ENCODE data around the gene PLCG1.

PLCG1 gene

DNA sequence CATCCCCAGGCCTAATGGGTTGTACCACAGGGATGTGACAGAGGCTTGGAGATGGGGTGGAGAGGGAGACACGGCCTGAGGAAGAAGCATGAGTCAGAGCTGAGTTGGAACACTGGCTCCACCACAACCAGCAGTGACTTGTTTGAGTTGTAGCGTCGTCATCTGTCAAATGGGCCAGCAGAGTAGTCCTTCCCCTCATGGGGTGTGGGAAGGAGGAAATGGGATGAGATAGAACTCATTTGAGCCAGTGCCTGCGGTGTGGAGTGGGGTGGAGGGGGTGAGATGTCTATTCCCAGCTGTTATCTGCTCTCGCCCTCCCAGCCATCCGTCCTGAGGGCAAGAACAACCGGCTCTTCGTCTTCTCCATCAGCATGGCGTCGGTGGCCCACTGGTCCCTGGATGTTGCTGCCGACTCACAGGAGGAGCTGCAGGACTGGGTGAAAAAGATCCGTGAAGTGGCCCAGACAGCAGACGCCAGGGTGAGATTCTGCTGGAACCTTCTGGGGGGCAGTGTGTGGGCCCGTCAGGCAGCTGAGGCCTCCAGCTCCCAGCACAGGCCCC is 32.5 kb downstream of the PLCG1 start:
- Histone ChIP-seq H3K4me3 (ENCODE audit: low read length) (no peak overlapping the region), H3K4me1 (ENCODE audit: insufficient read depth, low read length) (no peaks in the 10 kb centered on the region), H3K36me3 (ENCODE audit: insufficient read depth, low read length) (peaks cover 97% of the 10 kb centered on the region), H3K27ac (ENCODE audit: low read depth, low read length) (no peak overlapping the region), H3K27me3 (ENCODE audit: insufficient read depth, low read length) (no peaks in the 10 kb centered on the region), H3K9me3 (ENCODE audit: insufficient read depth, low read depth, low read length) (no peaks in the 10 kb centered on the region), H3K9ac (ENCODE audit: low read depth, low read length) (no peak overlapping the region)
- 96% methylated on average over 14 of the region's 14 CpGs for WGBS

DNA sequence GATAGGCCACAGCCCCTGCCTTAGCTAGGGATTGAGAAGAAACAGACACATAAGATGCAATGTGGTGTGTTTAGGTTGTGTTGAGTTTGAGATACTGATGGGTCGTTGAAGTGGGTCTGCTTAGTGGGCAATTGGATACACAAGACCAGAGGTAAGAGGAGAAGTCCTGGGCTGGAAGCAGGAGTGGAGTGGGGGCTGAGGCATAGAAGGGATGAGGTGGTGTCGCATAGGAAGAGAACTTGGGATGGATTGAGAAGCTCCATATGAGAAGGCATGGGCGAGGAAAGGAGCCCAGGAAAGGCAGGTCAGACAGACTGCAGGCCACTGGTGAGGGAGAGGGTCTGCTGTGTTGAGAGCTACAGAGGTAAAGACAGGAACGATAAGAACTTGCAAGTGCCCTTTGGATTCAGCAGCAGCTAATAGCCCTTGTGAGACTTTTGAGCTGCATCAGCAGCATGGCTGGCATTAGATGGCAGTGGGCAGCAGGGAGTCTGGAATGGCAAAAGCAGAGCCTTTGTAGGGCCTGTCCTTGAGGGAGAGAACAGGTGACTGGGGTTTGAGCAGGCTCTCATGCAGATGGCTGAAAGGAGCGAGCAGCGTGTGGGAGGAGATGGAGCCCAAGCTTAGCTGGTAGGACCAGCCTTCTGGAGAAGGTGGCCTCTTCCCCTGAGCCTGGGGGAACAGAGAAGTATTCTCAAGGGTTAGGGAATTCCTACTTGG is 33.2 kb downstream of the PLCG1 start:
- Histone ChIP-seq H3K9me3 (ENCODE audit: insufficient read depth, low read depth, low read length) (no peaks in the 10 kb centered on the region), H3K4me1 (ENCODE audit: insufficient read depth, low read length) (no peaks in the 10 kb centered on the region), H3K36me3 (ENCODE audit: insufficient read depth, low read length) (peaks cover 97% of the 10 kb centered on the region), H3K4me3 (ENCODE audit: low read length) (no peak overlapping the region), H3K27ac (ENCODE audit: low read depth, low read length) (no peak overlapping the region), H3K9ac (ENCODE audit: low read depth, low read length) (no peak overlapping the region), H3K27me3 (ENCODE audit: insufficient read depth, low read length) (no peaks in the 10 kb centered on the region)
- 92% methylated on average over 6 of the region's 6 CpGs for WGBS

- Histone ChIP-seq H3K27ac (ENCODE audit: low read depth, low read length) (no peak overlapping the region), H3K4me3 (ENCODE audit: low read length) (no peak overlapping the region), H3K36me3 (ENCODE audit: insufficient read depth, low read length) (peaks cover 97% of the 10 kb centered on the region), H3K4me1 (ENCODE audit: insufficient read depth, low read length) (no peaks in the 10 kb centered on the region), H3K9me3 (ENCODE audit: insufficient read depth, low read depth, low read length) (no peaks in the 10 kb centered on the region), H3K9ac (ENCODE audit: low read depth, low read length) (no peak overlapping the region), H3K27me3 (ENCODE audit: insufficient read depth, low read length) (no peaks in the 10 kb centered on the region)
- 97% methylated on average over 3 of the region's 3 CpGs for WGBS
These were observed 34.5 kb downstream of the PLCG1 start for GRCh38 chr20:41171736-41172295.

GRCh38 chr20:41172296-41173140 is 35.2 kb downstream of the PLCG1 start:
- Histone ChIP-seq H3K4me1 (ENCODE audit: insufficient read depth, low read length) (no peaks in the 10 kb centered on the region), H3K9me3 (ENCODE audit: insufficient read depth, low read depth, low read length) (no peaks in the 10 kb centered on the region), H3K4me3 (ENCODE audit: low read length) (no peak overlapping the region), H3K27me3 (ENCODE audit: insufficient read depth, low read length) (no peaks in the 10 kb centered on the region), H3K36me3 (ENCODE audit: insufficient read depth, low read length) (peaks cover 94% of the 10 kb centered on the region), H3K27ac (ENCODE audit: low read depth, low read length) (no peak overlapping the region), H3K9ac (ENCODE audit: low read depth, low read length) (no peak overlapping the region)
- WGBS = 94% methylated on average over 18 of the region's 18 CpGs

DNA sequence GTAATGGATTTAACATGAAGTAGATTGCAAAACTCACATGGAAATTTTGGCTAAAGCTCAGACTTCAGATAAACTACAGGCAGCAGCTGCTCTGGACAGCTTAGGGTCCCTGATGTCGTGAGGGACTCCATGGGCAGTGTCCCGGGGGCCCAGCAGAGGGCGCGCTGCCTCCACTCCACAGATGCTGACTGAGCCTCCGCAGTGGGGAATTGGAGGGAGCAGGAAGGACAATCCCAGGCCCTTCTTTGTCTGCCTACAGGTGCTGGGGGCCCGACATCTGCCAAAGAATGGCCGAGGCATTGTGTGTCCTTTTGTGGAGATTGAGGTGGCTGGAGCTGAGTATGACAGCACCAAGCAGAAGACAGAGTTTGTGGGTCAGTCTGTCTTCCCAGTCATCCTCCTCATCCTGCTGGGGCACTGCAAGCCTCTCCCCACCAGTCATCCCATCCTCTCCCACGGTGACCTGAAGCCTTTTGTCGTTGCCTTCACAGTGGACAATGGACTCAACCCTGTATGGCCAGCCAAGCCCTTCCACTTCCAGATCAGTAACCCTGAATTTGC is 35.9 kb downstream of the PLCG1 start:
- peaks cover 94% of the 10 kb centered on the region for H3K36me3 ChIP-seq (ENCODE audit: insufficient read depth, low read length)
- no peaks in the 10 kb centered on the region for H3K9me3 ChIP-seq (ENCODE audit: insufficient read depth, low read depth, low read length)
- 50% methylated on average over 9 of the region's 9 CpGs for WGBS
- H3K27me3 ChIP-seq (ENCODE audit: insufficient read depth, low read length) = no peaks in the 10 kb centered on the region
- H3K9ac ChIP-seq (ENCODE audit: low read depth, low read length) = no peak overlapping the region
- H3K4me1 ChIP-seq (ENCODE audit: insufficient read depth, low read length) = no peaks in the 10 kb centered on the region
- H3K27ac ChIP-seq (ENCODE audit: low read depth, low read length) = no peak overlapping the region
- H3K4me3 ChIP-seq (ENCODE audit: low read length) = no peak overlapping the region

GRCh38 chr20:41173791-41174341 is 36.5 kb downstream of the PLCG1 start:
- 94% methylated on average over 13 of the region's 13 CpGs for WGBS
- no peak overlapping the region for H3K4me3 ChIP-seq (ENCODE audit: low read length)
- no peaks in the 10 kb centered on the region for H3K27me3 ChIP-seq (ENCODE audit: insufficient read depth, low read length)
- peaks cover 87% of the 10 kb centered on the region for H3K36me3 ChIP-seq (ENCODE audit: insufficient read depth, low read length)
- peaks cover 5% of the 10 kb centered on the region; the same call in 1 of the 2 replicates for H3K4me1 ChIP-seq (ENCODE audit: insufficient read depth, low read length)
- peak overlapping the region; percentile 22; the same call in 1 of the 2 replicates for H3K27ac ChIP-seq (ENCODE audit: low read depth, low read length)
- H3K9ac ChIP-seq (ENCODE audit: low read depth, low read length) = no peak overlapping the region
- no peaks in the 10 kb centered on the region for H3K9me3 ChIP-seq (ENCODE audit: insufficient read depth, low read depth, low read length)

DNA sequence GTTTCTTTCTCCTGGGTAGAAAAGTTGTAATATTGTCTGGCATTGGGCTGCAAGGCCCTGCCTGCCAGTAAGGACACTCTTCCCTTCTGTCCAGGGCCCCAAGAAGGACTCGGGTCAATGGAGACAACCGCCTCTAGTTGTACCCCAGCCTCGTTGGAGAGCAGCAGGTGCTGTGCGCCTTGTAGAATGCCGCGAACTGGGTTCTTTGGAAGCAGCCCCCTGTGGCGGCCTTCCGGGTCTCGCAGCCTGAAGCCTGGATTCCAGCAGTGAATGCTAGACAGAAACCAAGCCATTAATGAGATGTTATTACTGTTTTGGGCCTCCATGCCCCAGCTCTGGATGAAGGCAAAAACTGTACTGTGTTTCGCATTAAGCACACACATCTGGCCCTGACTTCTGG is 37.0 kb downstream of the PLCG1 start:
- WGBS = 97% methylated on average over 10 of the region's 10 CpGs
- peaks cover 6% of the 10 kb centered on the region; the same call in 1 of the 2 replicates for H3K4me1 ChIP-seq (ENCODE audit: insufficient read depth, low read length)
- H3K4me3 ChIP-seq (ENCODE audit: low read length) = no peak overlapping the region
- peaks cover 82% of the 10 kb centered on the region for H3K36me3 ChIP-seq (ENCODE audit: insufficient read depth, low read length)
- no peak overlapping the region for H3K9ac ChIP-seq (ENCODE audit: low read depth, low read length)
- no peak overlapping the region; the same call in 1 of the 2 replicates for H3K27ac ChIP-seq (ENCODE audit: low read depth, low read length)
- H3K27me3 ChIP-seq (ENCODE audit: insufficient read depth, low read length) = no peaks in the 10 kb centered on the region
- no peaks in the 10 kb centered on the region for H3K9me3 ChIP-seq (ENCODE audit: insufficient read depth, low read depth, low read length)

- H3K36me3 ChIP-seq (ENCODE audit: insufficient read depth, low read length) = peaks cover 78% of the 10 kb centered on the region
- H3K4me1 ChIP-seq (ENCODE audit: insufficient read depth, low read length) = peaks cover 6% of the 10 kb centered on the region; the same call in 1 of the 2 replicates
- no peak overlapping the region for H3K4me3 ChIP-seq (ENCODE audit: low read length)
- no peak overlapping the region for H3K9ac ChIP-seq (ENCODE audit: low read depth, low read length)
- peak overlapping the region; percentile 58; the same call in 1 of the 2 replicates for H3K27ac ChIP-seq (ENCODE audit: low read depth, low read length)
- WGBS = 85% methylated on average over 2 of the region's 2 CpGs
- H3K27me3 ChIP-seq (ENCODE audit: insufficient read depth, low read length) = no peaks in the 10 kb centered on the region
- no peaks in the 10 kb centered on the region for H3K9me3 ChIP-seq (ENCODE audit: insufficient read depth, low read depth, low read length)
These were observed 37.4 kb downstream of the PLCG1 start for GRCh38 chr20:41174782-41175181.

DNA sequence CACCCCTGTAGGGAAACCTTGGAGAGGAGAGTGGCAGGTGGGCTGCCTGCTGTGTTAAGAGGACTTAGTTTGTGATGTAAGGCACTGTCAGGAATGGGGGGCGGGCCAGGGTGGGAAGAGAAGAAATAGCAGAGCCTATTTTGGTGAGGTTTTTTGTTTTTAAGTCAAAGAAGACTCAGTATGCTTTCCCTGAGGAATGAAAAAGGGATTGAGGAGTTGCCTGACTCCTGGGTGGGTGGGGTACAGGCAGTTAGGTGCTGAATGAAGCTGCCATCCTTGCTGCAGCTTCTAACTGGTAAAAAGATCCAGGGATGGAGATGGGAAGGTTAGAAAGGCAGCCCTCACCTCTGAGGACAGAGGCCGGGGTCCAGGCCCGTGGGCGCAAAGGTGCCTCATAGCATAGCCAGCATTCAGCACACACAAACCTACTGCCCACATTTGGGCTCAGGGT is 37.9 kb downstream of the PLCG1 start:
- H3K9ac ChIP-seq (ENCODE audit: low read depth, low read length) = no peak overlapping the region
- H3K4me1 ChIP-seq (ENCODE audit: insufficient read depth, low read length) = peaks cover 6% of the 10 kb centered on the region; the same call in 1 of the 2 replicates
- no peak overlapping the region for H3K4me3 ChIP-seq (ENCODE audit: low read length)
- no peaks in the 10 kb centered on the region for H3K27me3 ChIP-seq (ENCODE audit: insufficient read depth, low read length)
- 94% methylated on average over 4 of the region's 4 CpGs for WGBS
- peaks cover 74% of the 10 kb centered on the region for H3K36me3 ChIP-seq (ENCODE audit: insufficient read depth, low read length)
- H3K27ac ChIP-seq (ENCODE audit: low read depth, low read length) = no peak overlapping the region; the same call in 1 of the 2 replicates
- no peaks in the 10 kb centered on the region for H3K9me3 ChIP-seq (ENCODE audit: insufficient read depth, low read depth, low read length)

- Histone ChIP-seq H3K36me3 (ENCODE audit: insufficient read depth, low read length) (peaks cover 68% of the 10 kb centered on the region), H3K4me1 (ENCODE audit: insufficient read depth, low read length) (peaks cover 6% of the 10 kb centered on the region; the same call in 1 of the 2 replicates), H3K9me3 (ENCODE audit: insufficient read depth, low read depth, low read length) (no peaks in the 10 kb centered on the region), H3K27me3 (ENCODE audit: insufficient read depth, low read length) (no peaks in the 10 kb centered on the region), H3K9ac (ENCODE audit: low read depth, low read length) (no peak overlapping the region), H3K4me3 (ENCODE audit: low read length) (no peak overlapping the region), H3K27ac (ENCODE audit: low read depth, low read length) (no peak overlapping the region)
- 94% methylated on average over 7 of the region's 7 CpGs for WGBS
These were observed 38.5 kb downstream of the PLCG1 start for GRCh38 chr20:41175727-41176330.
